CD4-positive, alpha-beta memory T cell (primary cell): ENCODE measurements around the gene TBXAS1. TPM values are rescaled to one million over a fixed set of nuclear protein-coding genes. Genes with fewer than 3 reads are reported as not detected.

ENCODE experiments used
- CTCF ChIA-PET: fragments of 350-600 bp; sonication (Branson Sonifier 250); formaldehyde crosslinking; loops from one replicate; lab custom pipeline; 2021; ENCODE audit warnings: inconsistent platforms; ENCODE audit not compliant: partially characterized antibody; lab: Charles Lee
- POLR2A ChIA-PET: fragments of 350-600 bp; sonication (Branson Sonifier 250); formaldehyde crosslinking; loops from one replicate; lab custom pipeline; 2021; ENCODE audit not compliant: partially characterized antibody; lab: Charles Lee
- DNase-seq, 5 donors: peaks; one replicate each; pipeline versions ENCODE4 v3.0.0 to v3.0.0-alpha.2; 2020 to 2022; ENCODE audit warnings: mixed read lengths in 1 of 5
- H3K27ac ChIP-seq: one replicate; pipeline ENCODE4 v1.7.0; 2013; ENCODE audit warnings: low read depth, low read length
- H3K27me3 ChIP-seq: 2 replicates; pipeline ENCODE4 v1.7.0; 2013; ENCODE audit warnings: mild to moderate bottlenecking, low read length, moderate library complexity; ENCODE audit not compliant: insufficient read depth
- H3K36me3 ChIP-seq: 2 replicates; pipeline ENCODE4 v1.7.0; 2013; ENCODE audit warnings: mild to moderate bottlenecking, low read length, moderate library complexity; ENCODE audit not compliant: insufficient read depth
- H3K4me1 ChIP-seq: 2 replicates; pipeline ENCODE4 v1.7.0; 2013; ENCODE audit warnings: mild to moderate bottlenecking, low read length, moderate library complexity; ENCODE audit not compliant: insufficient read depth
- H3K4me3 ChIP-seq, 2 donors: one replicate each; pipeline ENCODE4 v1.7.0; 2013; ENCODE audit warnings: low read length in 2 of 2, mild to moderate bottlenecking in 1 of 2
- H3K9me3 ChIP-seq, 2 donors: one replicate each; pipeline ENCODE4 v1.7.0; 2013; ENCODE audit warnings: low read length in 2 of 2, control low read depth in 1 of 2; ENCODE audit not compliant: control insufficient read depth in 1 of 2
- H3K27ac Mint-ChIP-seq, 7 donors: one replicate each; pipeline ENCODE4 v1.8.0; 2020 to 2021; ENCODE audit warnings: mixed read lengths in 7 of 7, mild to moderate bottlenecking in 6 of 7, inconsistent platforms in 3 of 7, moderate library complexity in 3 of 7
- H3K27me3 Mint-ChIP-seq, 2 donors: one replicate each; pipeline ENCODE4 v1.8.0; 2020 to 2021; ENCODE audit warnings: mixed read lengths in 2 of 2
- H3K36me3 Mint-ChIP-seq, 2 donors: one replicate each; pipeline ENCODE4 v1.8.0; 2020 to 2021; ENCODE audit warnings: mixed read lengths in 2 of 2, inconsistent platforms in 1 of 2, mild to moderate bottlenecking in 1 of 2
- H3K4me1 Mint-ChIP-seq, 4 donors: one replicate each; pipeline ENCODE4 v1.8.0; 2020 to 2021; ENCODE audit warnings: mixed read lengths in 4 of 4, mild to moderate bottlenecking in 1 of 4
- H3K4me3 Mint-ChIP-seq, 8 donors: one replicate each; pipeline ENCODE4 v1.8.0; 2020 to 2021; ENCODE audit warnings: mixed read lengths in 8 of 8, mild to moderate bottlenecking in 7 of 8, moderate library complexity in 6 of 8, inconsistent platforms in 3 of 8
- H3K9me3 Mint-ChIP-seq, 8 donors: one replicate each; pipeline ENCODE4 v1.8.0; 2020 to 2021; ENCODE audit warnings: mixed read lengths in 8 of 8, mild to moderate bottlenecking in 5 of 8, inconsistent platforms in 3 of 8, moderate library complexity in 1 of 8
- intact Hi-C: fragments of 100-400 bp; cut with micrococcal nuclease; formaldehyde crosslinking; loops from one replicate; pipeline ENCODE4 v1.15.1; 2023
- polyA plus RNA-seq, 2 donors: library from polyadenylated mRNA; unstranded; fragments of 300-500 nt; fragmentation: Illumina TruSeq; gene quantifications; one replicate each; pipeline ENCODE4 v1.2.3, GENCODE V29; 2021
- total RNA-seq, 2 experiments: library from RNA; stranded (reverse); gene quantifications; one replicate each; pipeline ENCODE4 v1.2.3, GENCODE V29; 2021

TBXAS1 gene
- total and polyA plus RNA-seq, 4 experiments from 2014 or later: 16.6 to 20.1 (median 18.9) TPM

- intact Hi-C loops: no loop called here
- H3K4me1 Mint-ChIP-seq: no peaks in the 10 kb centered on the region
- peaks cover 3% of the 10 kb centered on the region in 2 donors for H3K27me3 Mint-ChIP-seq
- no peak overlapping the region for H3K27ac Mint-ChIP-seq
- no peak for DNase-seq
- H3K27me3 ChIP-seq: no peaks in the 10 kb centered on the region
- POLR2A ChIA-PET: no interaction called here
- no peak overlapping the region for H3K4me3 ChIP-seq
- no peak overlapping the region for H3K27ac ChIP-seq
- H3K36me3 Mint-ChIP-seq: peaks cover 3 to 12% of the 10 kb centered on the region in 2 donors
- H3K9me3 Mint-ChIP-seq: peaks cover 0 to 2% (median 0%) of the 10 kb centered on the region in 8 donors
- H3K4me1 ChIP-seq: no peaks in the 10 kb centered on the region
- no peaks in the 10 kb centered on the region for H3K36me3 ChIP-seq
- H3K9me3 ChIP-seq: no peaks in the 10 kb centered on the region
- H3K4me3 Mint-ChIP-seq: no peak overlapping the region
- CTCF ChIA-PET: no interaction called here
Observed at GRCh38 chr7:139931190-139931934, 102.3 kb downstream of the TBXAS1 start.

- no peaks in the 10 kb centered on the region for H3K9me3 ChIP-seq
- no peaks in the 10 kb centered on the region for H3K36me3 ChIP-seq
- DNase-seq: no peak
- Mint-ChIP-seq H3K27me3 (peaks cover 3% of the 10 kb centered on the region in 2 donors), H3K27ac (no peak overlapping the region), H3K36me3 (peaks cover 10 to 16% of the 10 kb centered on the region in 2 donors), H3K4me3 (no peak overlapping the region), H3K4me1 (no peaks in the 10 kb centered on the region), H3K9me3 (peaks cover 0 to 2% (median 0%) of the 10 kb centered on the region in 8 donors)
- ChIA-PET POLR2A (no interaction called here), CTCF (no interaction called here)
- H3K27ac ChIP-seq: no peak overlapping the region
- no peak overlapping the region for H3K4me3 ChIP-seq
- no peaks in the 10 kb centered on the region for H3K27me3 ChIP-seq
- no peaks in the 10 kb centered on the region for H3K4me1 ChIP-seq
- intact Hi-C loops: no loop called here
Observed at GRCh38 chr7:139932531-139932930, 103.5 kb downstream of the TBXAS1 start.

- Histone ChIP-seq H3K4me3 (no peak overlapping the region), H3K9me3 (no peaks in the 10 kb centered on the region), H3K36me3 (no peaks in the 10 kb centered on the region), H3K4me1 (no peaks in the 10 kb centered on the region), H3K27ac (no peak overlapping the region), H3K27me3 (no peaks in the 10 kb centered on the region)
- DNase-seq: no peak
- Mint-ChIP-seq H3K4me3 (no peak overlapping the region), H3K36me3 (peaks cover 11 to 16% of the 10 kb centered on the region in 2 donors), H3K9me3 (no peaks in the 10 kb centered on the region), H3K27ac (no peak overlapping the region), H3K4me1 (peaks cover 0 to 2% (median 0%) of the 10 kb centered on the region in 4 donors), H3K27me3 (peaks cover 1 to 3% of the 10 kb centered on the region in 2 donors)
- ChIA-PET CTCF (no interaction called here), POLR2A (no interaction called here)
- intact Hi-C loops: no loop called here
Observed at GRCh38 chr7:139936760-139937310, 107.8 kb downstream of the TBXAS1 start.

- Mint-ChIP-seq H3K9me3 (no peaks in the 10 kb centered on the region), H3K4me3 (no peak overlapping the region), H3K27ac (no peak overlapping the region), H3K27me3 (peaks cover 1 to 3% of the 10 kb centered on the region in 2 donors), H3K4me1 (peaks cover 0 to 2% (median 0%) of the 10 kb centered on the region in 4 donors), H3K36me3 (peaks cover 15 to 18% of the 10 kb centered on the region in 2 donors)
- Histone ChIP-seq H3K27me3 (no peaks in the 10 kb centered on the region), H3K36me3 (no peaks in the 10 kb centered on the region), H3K27ac (no peak overlapping the region), H3K9me3 (no peaks in the 10 kb centered on the region), H3K4me3 (no peak overlapping the region), H3K4me1 (no peaks in the 10 kb centered on the region)
- ChIA-PET CTCF (no interaction called here), POLR2A (no interaction called here)
- intact Hi-C loops: no loop called here
- DNase-seq: no peak
Observed at GRCh38 chr7:139937715-139938114, 108.7 kb downstream of the TBXAS1 start.

- POLR2A ChIA-PET: no interaction called here
- H3K27ac Mint-ChIP-seq: peak overlapping the region in 1 of 7 donors; percentile 48
Observed at GRCh38 chr7:139940866-139941265, 111.8 kb downstream of the TBXAS1 start.

GRCh38 chr7:139941421-139941820 lies 112.4 kb downstream of the TBXAS1 start:
- CTCF ChIA-PET: interaction anchor here (0.7 kb wide), 1 partner anchor 481 kb away, joined by 3 read pairs; no protein-coding TSS in a partner anchor

More at GRCh38 chr7:139940866-139941265, 111.8 kb downstream of the TBXAS1 start:
- Mint-ChIP-seq H3K4me1 (peaks cover 0 to 2% (median 0%) of the 10 kb centered on the region in 4 donors), H3K27me3 (peaks cover 6 to 8% of the 10 kb centered on the region in 2 donors), H3K4me3 (no peak overlapping the region), H3K36me3 (peaks cover 26 to 40% of the 10 kb centered on the region in 2 donors), H3K9me3 (peaks cover 0 to 14% (median 10%) of the 10 kb centered on the region in 8 donors)
- H3K4me1 ChIP-seq: no peaks in the 10 kb centered on the region
- intact Hi-C loops: no loop called here
- CTCF ChIA-PET: interaction anchor here (0.7 kb wide), 1 partner anchor 482 kb away, joined by 3 read pairs; no protein-coding TSS in a partner anchor
- no peak for DNase-seq
- no peak overlapping the region for H3K27ac ChIP-seq
- H3K27me3 ChIP-seq: no peaks in the 10 kb centered on the region
- H3K4me3 ChIP-seq: no peak overlapping the region
- H3K36me3 ChIP-seq: no peaks in the 10 kb centered on the region
- no peaks in the 10 kb centered on the region for H3K9me3 ChIP-seq

GRCh38 chr7:139941866-139942265 lies 112.8 kb downstream of the TBXAS1 start:
- H3K27me3 Mint-ChIP-seq: peaks cover 6 to 12% of the 10 kb centered on the region in 2 donors
- H3K27ac ChIP-seq: no peak overlapping the region
- no peak overlapping the region for H3K4me3 Mint-ChIP-seq
- H3K9me3 Mint-ChIP-seq: peaks cover 0 to 23% (median 17%) of the 10 kb centered on the region in 8 donors
- no peak overlapping the region for H3K27ac Mint-ChIP-seq
- no peaks in the 10 kb centered on the region for H3K4me1 ChIP-seq
- H3K36me3 Mint-ChIP-seq: peaks cover 20 to 46% of the 10 kb centered on the region in 2 donors
- DNase-seq: no peak
- no peaks in the 10 kb centered on the region for H3K36me3 ChIP-seq
- peaks cover 0 to 2% (median 0%) of the 10 kb centered on the region in 4 donors for H3K4me1 Mint-ChIP-seq
- CTCF ChIA-PET: no interaction called here
- no peaks in the 10 kb centered on the region for H3K27me3 ChIP-seq
- H3K4me3 ChIP-seq: no peak overlapping the region
- intact Hi-C loops: no loop called here
- POLR2A ChIA-PET: no interaction called here
- H3K9me3 ChIP-seq: no peaks in the 10 kb centered on the region

More at GRCh38 chr7:139941421-139941820, 112.4 kb downstream of the TBXAS1 start:
- Mint-ChIP-seq H3K36me3 (peaks cover 23 to 42% of the 10 kb centered on the region in 2 donors), H3K4me3 (no peak overlapping the region), H3K9me3 (peaks cover 0 to 19% (median 14%) of the 10 kb centered on the region in 8 donors), H3K4me1 (peaks cover 0 to 2% (median 0%) of the 10 kb centered on the region in 4 donors), H3K27me3 (peaks cover 6 to 10% of the 10 kb centered on the region in 2 donors), H3K27ac (no peak overlapping the region)
- Histone ChIP-seq H3K36me3 (no peaks in the 10 kb centered on the region), H3K27me3 (no peaks in the 10 kb centered on the region), H3K27ac (no peak overlapping the region), H3K9me3 (no peaks in the 10 kb centered on the region), H3K4me3 (no peak overlapping the region), H3K4me1 (no peaks in the 10 kb centered on the region)
- POLR2A ChIA-PET: no interaction called here
- intact Hi-C loops: no loop called here
- DNase-seq: no peak
